ENCODE data around the gene CHRM2. TPM values are rescaled to one million over a fixed set of nuclear protein-coding genes. Genes with fewer than 3 reads are reported as not detected.
A peak's percentile ranks its signal among the peaks of the same experiment; 100 is the strongest.

Gene CHRM2
- total and polyA plus RNA-seq, 4 donors: 0.61 to 0.83 (median 0.70) TPM

DNA sequence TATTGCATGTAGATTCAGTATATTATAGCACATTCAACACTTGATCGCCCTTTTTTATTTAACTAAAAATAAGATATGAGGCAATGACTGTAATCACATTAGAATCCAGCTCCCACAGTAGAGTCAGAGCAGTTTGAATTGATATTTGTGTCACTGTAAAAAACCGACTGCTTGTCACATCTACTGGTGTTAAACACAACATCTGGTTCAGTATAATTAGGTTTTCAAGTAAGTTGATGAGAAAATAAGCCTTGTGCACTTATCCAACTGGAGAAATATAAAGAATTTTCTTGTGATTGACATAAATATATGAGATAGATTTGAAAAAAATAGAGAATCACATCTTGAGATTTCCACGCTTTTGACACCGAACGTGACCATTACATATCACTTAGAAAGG lies 69.0 kb downstream of the CHRM2 start:
- no peaks in the 10 kb centered on the region for H3K36me3 ChIP-seq (ENCODE audit: control insufficient read depth in 4 of 4, insufficient read depth in 4 of 4, low read length in 4 of 4)
- H3K4me3 ChIP-seq: no peak overlapping the region
- peaks cover 0 to 3% (median 0%) of the 10 kb centered on the region in 5 donors for H3K4me1 ChIP-seq (ENCODE audit: control insufficient read depth in 5 of 5, insufficient read depth in 5 of 5, low read length in 5 of 5)
- no peaks in the 10 kb centered on the region for H3K27me3 ChIP-seq (ENCODE audit: control insufficient read depth in 3 of 3, insufficient read depth in 3 of 3, low read length in 2 of 3)
- TF ChIP-seq, protein P1, sequence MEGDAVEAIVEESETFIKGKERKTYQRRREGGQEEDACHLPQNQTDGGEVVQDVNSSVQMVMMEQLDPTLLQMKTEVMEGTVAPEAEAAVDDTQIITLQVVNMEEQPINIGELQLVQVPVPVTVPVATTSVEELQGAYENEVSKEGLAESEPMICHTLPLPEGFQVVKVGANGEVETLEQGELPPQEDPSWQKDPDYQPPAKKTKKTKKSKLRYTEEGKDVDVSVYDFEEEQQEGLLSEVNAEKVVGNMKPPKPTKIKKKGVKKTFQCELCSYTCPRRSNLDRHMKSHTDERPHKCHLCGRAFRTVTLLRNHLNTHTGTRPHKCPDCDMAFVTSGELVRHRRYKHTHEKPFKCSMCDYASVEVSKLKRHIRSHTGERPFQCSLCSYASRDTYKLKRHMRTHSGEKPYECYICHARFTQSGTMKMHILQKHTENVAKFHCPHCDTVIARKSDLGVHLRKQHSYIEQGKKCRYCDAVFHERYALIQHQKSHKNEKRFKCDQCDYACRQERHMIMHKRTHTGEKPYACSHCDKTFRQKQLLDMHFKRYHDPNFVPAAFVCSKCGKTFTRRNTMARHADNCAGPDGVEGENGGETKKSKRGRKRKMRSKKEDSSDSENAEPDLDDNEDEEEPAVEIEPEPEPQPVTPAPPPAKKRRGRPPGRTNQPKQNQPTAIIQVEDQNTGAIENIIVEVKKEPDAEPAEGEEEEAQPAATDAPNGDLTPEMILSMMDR (IDR thresholded peaks at IDR 0.05; ENCODE audit: control extremely low read depth, extremely low read depth): no peak
- H3K9ac ChIP-seq (ENCODE audit: insufficient read depth in 1 of 2, low read length in 2 of 2): no peak overlapping the region
- no peak for ATAC-seq (ENCODE audit: insufficient read depth, low FRiP score)
- no peak overlapping the region for H3K27ac ChIP-seq (ENCODE audit: low read depth in 1 of 2, low read length in 1 of 2)
- no peak for DNase-seq
- 93% methylated on average over 5 of the region's 5 CpGs for WGBS, 2 donors
- H3K9me3 ChIP-seq (ENCODE audit: control insufficient read depth in 4 of 4, insufficient read depth in 3 of 4, low read length in 3 of 4): no peaks in the 10 kb centered on the region

DNA sequence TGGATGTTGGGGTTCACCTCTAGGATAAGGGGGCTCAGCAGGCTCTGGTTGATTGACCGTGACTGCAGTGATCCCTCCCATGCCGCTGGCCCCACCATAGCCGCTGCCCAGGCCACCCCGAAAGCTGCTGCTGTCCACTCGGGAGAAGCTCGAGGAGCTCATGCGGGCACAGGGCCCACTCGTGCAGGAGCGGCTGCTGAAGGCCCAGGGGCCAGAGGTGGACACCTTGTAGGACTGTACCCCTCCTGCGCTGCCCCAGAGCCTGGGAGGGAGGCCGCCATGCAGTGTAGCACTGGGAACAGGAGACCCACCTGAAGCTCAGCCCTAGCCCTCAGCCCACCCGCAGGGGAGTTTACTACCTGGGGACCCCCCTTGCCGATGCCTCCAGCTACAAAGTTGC lies 70.0 kb downstream of the CHRM2 start:
- 93 to 94% methylated on average over 13 of the region's 13 CpGs for WGBS, 2 donors
- H3K36me3 ChIP-seq (ENCODE audit: control insufficient read depth in 4 of 4, insufficient read depth in 4 of 4, low read length in 4 of 4): no peaks in the 10 kb centered on the region
- ATAC-seq (ENCODE audit: insufficient read depth, low FRiP score) (no peak), DNase-seq (no peak)
- H3K4me3 ChIP-seq: no peak overlapping the region
- H3K9ac ChIP-seq (ENCODE audit: insufficient read depth in 1 of 2, low read length in 2 of 2): no peak overlapping the region
- H3K4me1 ChIP-seq (ENCODE audit: control insufficient read depth in 5 of 5, insufficient read depth in 5 of 5, low read length in 5 of 5): peaks cover 0 to 3% (median 0%) of the 10 kb centered on the region in 5 donors
- no peaks in the 10 kb centered on the region for H3K9me3 ChIP-seq (ENCODE audit: control insufficient read depth in 4 of 4, insufficient read depth in 3 of 4, low read length in 3 of 4)
- TF ChIP-seq, protein P1 (IDR thresholded peaks at IDR 0.05; ENCODE audit: control extremely low read depth, extremely low read depth): no peak
- H3K27me3 ChIP-seq (ENCODE audit: control insufficient read depth in 3 of 3, insufficient read depth in 3 of 3, low read length in 2 of 3): no peaks in the 10 kb centered on the region
- no peak overlapping the region for H3K27ac ChIP-seq (ENCODE audit: low read depth in 1 of 2, low read length in 1 of 2)

DNA sequence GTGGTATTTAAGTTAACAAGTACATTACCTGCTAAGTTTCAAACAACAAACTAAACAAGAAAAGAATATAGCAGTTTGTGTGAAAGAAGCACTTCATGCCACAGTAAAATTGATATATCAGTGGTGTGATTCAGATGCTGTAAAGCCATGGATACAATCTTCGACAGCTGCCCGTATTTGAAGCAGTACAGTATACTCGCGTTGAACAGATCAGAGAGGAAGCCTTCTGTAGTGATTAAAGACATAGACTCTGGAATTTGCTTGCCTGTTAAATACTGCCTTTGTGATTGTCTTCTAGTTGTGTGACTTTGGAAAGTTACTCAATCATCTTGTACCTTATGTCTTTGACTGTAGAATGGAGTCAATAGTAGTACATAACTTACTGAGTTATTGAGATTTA lies 71.7 kb downstream of the CHRM2 start:
- 93 to 94% methylated on average over 4 of the region's 4 CpGs for WGBS, 2 donors
- DNase-seq (no peak), ATAC-seq (ENCODE audit: insufficient read depth, low FRiP score) (no peak)
- H3K9me3 ChIP-seq (ENCODE audit: control insufficient read depth in 4 of 4, insufficient read depth in 3 of 4, low read length in 3 of 4): no peaks in the 10 kb centered on the region
- no peak overlapping the region for H3K9ac ChIP-seq (ENCODE audit: insufficient read depth in 1 of 2, low read length in 2 of 2)
- no peak overlapping the region for H3K4me3 ChIP-seq
- no peaks in the 10 kb centered on the region for H3K36me3 ChIP-seq (ENCODE audit: control insufficient read depth in 4 of 4, insufficient read depth in 4 of 4, low read length in 4 of 4)
- TF ChIP-seq, protein P1 (IDR thresholded peaks at IDR 0.05; ENCODE audit: control extremely low read depth, extremely low read depth): no peak
- H3K27ac ChIP-seq (ENCODE audit: low read depth in 1 of 2, low read length in 1 of 2): peak overlapping the region in 1 of 2 donors; percentile 45
- no peaks in the 10 kb centered on the region for H3K27me3 ChIP-seq (ENCODE audit: control insufficient read depth in 3 of 3, insufficient read depth in 3 of 3, low read length in 2 of 3)
- peaks cover 0 to 3% (median 0%) of the 10 kb centered on the region in 5 donors for H3K4me1 ChIP-seq (ENCODE audit: control insufficient read depth in 5 of 5, insufficient read depth in 5 of 5, low read length in 5 of 5)

DNA sequence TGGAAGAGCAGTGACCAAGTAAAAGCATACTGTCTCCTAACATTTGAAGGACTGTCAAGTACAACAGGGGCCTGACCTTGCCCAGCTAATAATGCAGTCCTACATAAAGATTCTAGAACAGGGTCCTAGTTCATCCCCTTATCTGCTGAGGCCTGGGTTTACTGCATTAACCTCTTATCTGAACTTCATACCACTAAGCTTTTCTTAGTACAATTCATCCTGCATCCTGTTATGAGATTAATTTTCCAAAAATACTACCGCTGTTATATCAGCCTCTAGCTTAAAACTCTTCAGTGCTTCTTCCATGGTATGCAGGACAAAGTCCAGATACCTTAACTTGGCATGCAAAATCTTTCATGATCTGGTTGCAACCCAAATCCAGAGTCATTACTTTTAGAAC lies 72.5 kb downstream of the CHRM2 start:
- TF ChIP-seq, protein P1 (IDR thresholded peaks at IDR 0.05; ENCODE audit: control extremely low read depth, extremely low read depth): no peak
- 84 to 85% methylated on average over 1 of the region's 1 CpG for WGBS, 2 donors
- no peaks in the 10 kb centered on the region for H3K27me3 ChIP-seq (ENCODE audit: control insufficient read depth in 3 of 3, insufficient read depth in 3 of 3, low read length in 2 of 3)
- no peak overlapping the region for H3K4me3 ChIP-seq
- no peaks in the 10 kb centered on the region for H3K36me3 ChIP-seq (ENCODE audit: control insufficient read depth in 4 of 4, insufficient read depth in 4 of 4, low read length in 4 of 4)
- no peak overlapping the region for H3K9ac ChIP-seq (ENCODE audit: insufficient read depth in 1 of 2, low read length in 2 of 2)
- ATAC-seq (ENCODE audit: insufficient read depth, low FRiP score) (no peak), DNase-seq (no peak)
- no peaks in the 10 kb centered on the region for H3K9me3 ChIP-seq (ENCODE audit: control insufficient read depth in 4 of 4, insufficient read depth in 3 of 4, low read length in 3 of 4)
- peak overlapping the region in 1 of 2 donors; percentile 53 for H3K27ac ChIP-seq (ENCODE audit: low read depth in 1 of 2, low read length in 1 of 2)
- peaks cover 0 to 3% (median 0%) of the 10 kb centered on the region in 5 donors for H3K4me1 ChIP-seq (ENCODE audit: control insufficient read depth in 5 of 5, insufficient read depth in 5 of 5, low read length in 5 of 5)
